ENCODE results near the gene NTN5.

NTN5 gene

GRCh38 chr19:48616491-48617056 lies 56.2 kb downstream of the NTN5 start:
- peaks cover 32% of the 10 kb centered on the region for H3K36me3 ChIP-seq (ENCODE audit: control insufficient read depth, insufficient read depth, low read length)
- H3K4me1 ChIP-seq (ENCODE audit: control insufficient read depth, insufficient read depth, low read length, poor library complexity, severe bottlenecking): peaks cover 32% of the 10 kb centered on the region
- H3K4me3 ChIP-seq (ENCODE audit: insufficient read depth, low read depth, low read length, poor library complexity, severe bottlenecking): no peak overlapping the region
- no peaks in the 10 kb centered on the region for H3K27me3 ChIP-seq (replicated peaks; ENCODE audit: control insufficient read depth, insufficient read depth, low read length, poor library complexity, severe bottlenecking)
- DNase-seq: no peak
- peak overlapping the region; percentile 88 for H3K27ac ChIP-seq (ENCODE audit: insufficient read depth, low read length, poor library complexity, severe bottlenecking)
- H3K9me3 ChIP-seq (ENCODE audit: control insufficient read depth, low read length): no peaks in the 10 kb centered on the region

- Histone ChIP-seq H3K36me3 (ENCODE audit: control insufficient read depth, insufficient read depth, low read length) (peaks cover 32% of the 10 kb centered on the region), H3K4me3 (ENCODE audit: insufficient read depth, low read depth, low read length, poor library complexity, severe bottlenecking) (no peak overlapping the region), H3K27me3 (replicated peaks; ENCODE audit: control insufficient read depth, insufficient read depth, low read length, poor library complexity, severe bottlenecking) (no peaks in the 10 kb centered on the region), H3K27ac (ENCODE audit: insufficient read depth, low read length, poor library complexity, severe bottlenecking) (peak overlapping the region; percentile 88), H3K4me1 (ENCODE audit: control insufficient read depth, insufficient read depth, low read length, poor library complexity, severe bottlenecking) (peaks cover 32% of the 10 kb centered on the region), H3K9me3 (ENCODE audit: control insufficient read depth, low read length) (no peaks in the 10 kb centered on the region)
- DNase-seq: no peak
Observed at GRCh38 chr19:48616041-48616436, 56.8 kb downstream of the NTN5 start.

- Histone ChIP-seq H3K36me3 (ENCODE audit: control insufficient read depth, insufficient read depth, low read length) (peaks cover 32% of the 10 kb centered on the region), H3K4me1 (ENCODE audit: control insufficient read depth, insufficient read depth, low read length, poor library complexity, severe bottlenecking) (peaks cover 32% of the 10 kb centered on the region), H3K4me3 (ENCODE audit: insufficient read depth, low read depth, low read length, poor library complexity, severe bottlenecking) (no peak overlapping the region), H3K9me3 (ENCODE audit: control insufficient read depth, low read length) (no peaks in the 10 kb centered on the region), H3K27me3 (replicated peaks; ENCODE audit: control insufficient read depth, insufficient read depth, low read length, poor library complexity, severe bottlenecking) (no peaks in the 10 kb centered on the region), H3K27ac (ENCODE audit: insufficient read depth, low read length, poor library complexity, severe bottlenecking) (no peak overlapping the region)
- DNase-seq: no peak
Observed at GRCh38 chr19:48615231-48616040, 57.4 kb downstream of the NTN5 start.

GRCh38 chr19:48614436-48615230 lies 58.2 kb downstream of the NTN5 start, which contains the start of gene FAM83E:
TSS of gene FAM83E (minus strand) at chr19:48615076. CDS start at chr19:48613372, 1,704 bp downstream.
- peaks cover 29% of the 10 kb centered on the region for H3K4me1 ChIP-seq (ENCODE audit: control insufficient read depth, insufficient read depth, low read length, poor library complexity, severe bottlenecking)
- no peaks in the 10 kb centered on the region for H3K9me3 ChIP-seq (ENCODE audit: control insufficient read depth, low read length)
- no peak within 1 kb of the TSS for H3K27ac ChIP-seq (ENCODE audit: insufficient read depth, low read length, poor library complexity, severe bottlenecking)
- H3K4me3 ChIP-seq (ENCODE audit: insufficient read depth, low read depth, low read length, poor library complexity, severe bottlenecking): no peak within 1 kb of the TSS
- DNase-seq: no peak
- peaks cover 32% of the 10 kb centered on the region for H3K36me3 ChIP-seq (ENCODE audit: control insufficient read depth, insufficient read depth, low read length)
- H3K27me3 ChIP-seq (replicated peaks; ENCODE audit: control insufficient read depth, insufficient read depth, low read length, poor library complexity, severe bottlenecking): no peaks in the 10 kb centered on the region

GRCh38 chr19:48613852-48614435 lies 58.9 kb downstream of the NTN5 start:
- Histone ChIP-seq H3K9me3 (ENCODE audit: control insufficient read depth, low read length) (no peaks in the 10 kb centered on the region), H3K4me3 (ENCODE audit: insufficient read depth, low read depth, low read length, poor library complexity, severe bottlenecking) (no peak overlapping the region), H3K27me3 (replicated peaks; ENCODE audit: control insufficient read depth, insufficient read depth, low read length, poor library complexity, severe bottlenecking) (no peaks in the 10 kb centered on the region), H3K36me3 (ENCODE audit: control insufficient read depth, insufficient read depth, low read length) (peaks cover 32% of the 10 kb centered on the region), H3K27ac (ENCODE audit: insufficient read depth, low read length, poor library complexity, severe bottlenecking) (no peak overlapping the region), H3K4me1 (ENCODE audit: control insufficient read depth, insufficient read depth, low read length, poor library complexity, severe bottlenecking) (peaks cover 28% of the 10 kb centered on the region)
- no peak for DNase-seq

GRCh38 chr19:48613024-48613851 lies 59.6 kb downstream of the NTN5 start:
- H3K27ac ChIP-seq (ENCODE audit: insufficient read depth, low read length, poor library complexity, severe bottlenecking): no peak overlapping the region
- no peaks in the 10 kb centered on the region for H3K9me3 ChIP-seq (ENCODE audit: control insufficient read depth, low read length)
- H3K4me3 ChIP-seq (ENCODE audit: insufficient read depth, low read depth, low read length, poor library complexity, severe bottlenecking): no peak overlapping the region
- H3K27me3 ChIP-seq (replicated peaks; ENCODE audit: control insufficient read depth, insufficient read depth, low read length, poor library complexity, severe bottlenecking): no peaks in the 10 kb centered on the region
- DNase-seq: no peak
- peaks cover 26% of the 10 kb centered on the region for H3K4me1 ChIP-seq (ENCODE audit: control insufficient read depth, insufficient read depth, low read length, poor library complexity, severe bottlenecking)
- peaks cover 32% of the 10 kb centered on the region for H3K36me3 ChIP-seq (ENCODE audit: control insufficient read depth, insufficient read depth, low read length)

- no peak for DNase-seq
- H3K9me3 ChIP-seq (ENCODE audit: control insufficient read depth, low read length): no peaks in the 10 kb centered on the region
- peaks cover 13% of the 10 kb centered on the region for H3K4me1 ChIP-seq (ENCODE audit: control insufficient read depth, insufficient read depth, low read length, poor library complexity, severe bottlenecking)
- H3K4me3 ChIP-seq (ENCODE audit: insufficient read depth, low read depth, low read length, poor library complexity, severe bottlenecking): no peak overlapping the region
- H3K27me3 ChIP-seq (replicated peaks; ENCODE audit: control insufficient read depth, insufficient read depth, low read length, poor library complexity, severe bottlenecking): no peaks in the 10 kb centered on the region
- H3K27ac ChIP-seq (ENCODE audit: insufficient read depth, low read length, poor library complexity, severe bottlenecking): no peak overlapping the region
- peaks cover 23% of the 10 kb centered on the region for H3K36me3 ChIP-seq (ENCODE audit: control insufficient read depth, insufficient read depth, low read length)
Observed at GRCh38 chr19:48611872-48612271, 60.9 kb downstream of the NTN5 start.

Data from effector memory CD4-positive, alpha-beta T cell (primary cell).